Measurements from ENCODE around the gene IQSEC1.

DNA sequence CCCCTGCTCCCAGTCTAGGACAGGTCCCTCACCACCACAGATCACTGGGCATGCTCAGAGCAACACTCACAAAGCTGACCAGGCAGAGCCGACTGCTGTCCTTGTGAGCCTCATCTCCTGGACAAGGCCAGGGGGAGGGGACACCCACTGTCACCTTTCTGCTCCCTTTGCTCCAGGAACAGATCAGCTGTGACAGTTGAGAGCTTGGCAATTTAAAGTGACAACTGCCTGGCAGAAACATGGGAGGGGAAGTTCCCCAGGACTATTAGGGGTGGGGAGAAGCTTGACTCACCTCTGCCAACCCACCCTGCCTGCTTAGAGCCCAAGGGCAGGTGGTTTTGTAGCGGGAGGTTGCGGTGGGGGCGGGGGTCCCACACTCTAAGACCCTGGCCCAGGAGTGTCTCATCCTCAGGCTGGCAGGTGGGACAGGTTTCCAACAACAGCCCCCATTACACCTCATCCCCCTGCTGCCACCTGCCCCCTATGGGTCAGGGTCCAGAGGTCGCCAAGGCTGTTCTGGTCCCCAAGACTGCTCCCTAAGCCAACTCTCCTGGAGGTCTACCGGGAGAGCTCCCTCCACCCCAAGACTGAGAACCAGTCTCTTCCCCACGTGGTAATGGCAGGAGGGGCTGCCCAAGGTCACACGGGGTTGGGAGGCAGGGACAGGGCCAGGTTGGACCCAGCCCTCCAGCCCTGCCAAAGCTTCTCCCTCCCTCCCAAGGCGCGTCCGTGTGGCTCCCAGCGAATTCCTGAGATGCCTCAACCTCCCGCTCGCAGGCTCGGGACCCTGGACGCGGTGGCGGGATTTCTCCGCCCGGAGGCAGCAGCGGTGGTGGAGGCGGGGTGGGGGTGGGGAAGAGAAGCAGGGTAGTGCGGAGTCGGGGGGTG, 80.4 kb downstream of the IQSEC1 start:
- TF ChIP-seq POLR2AphosphoS5 (IDR thresholded peaks at IDR 0.05) (no peak), POLR2A (IDR thresholded peaks at IDR 0.05) (no peak)
- TF ChIP-seq, protein P1, sequence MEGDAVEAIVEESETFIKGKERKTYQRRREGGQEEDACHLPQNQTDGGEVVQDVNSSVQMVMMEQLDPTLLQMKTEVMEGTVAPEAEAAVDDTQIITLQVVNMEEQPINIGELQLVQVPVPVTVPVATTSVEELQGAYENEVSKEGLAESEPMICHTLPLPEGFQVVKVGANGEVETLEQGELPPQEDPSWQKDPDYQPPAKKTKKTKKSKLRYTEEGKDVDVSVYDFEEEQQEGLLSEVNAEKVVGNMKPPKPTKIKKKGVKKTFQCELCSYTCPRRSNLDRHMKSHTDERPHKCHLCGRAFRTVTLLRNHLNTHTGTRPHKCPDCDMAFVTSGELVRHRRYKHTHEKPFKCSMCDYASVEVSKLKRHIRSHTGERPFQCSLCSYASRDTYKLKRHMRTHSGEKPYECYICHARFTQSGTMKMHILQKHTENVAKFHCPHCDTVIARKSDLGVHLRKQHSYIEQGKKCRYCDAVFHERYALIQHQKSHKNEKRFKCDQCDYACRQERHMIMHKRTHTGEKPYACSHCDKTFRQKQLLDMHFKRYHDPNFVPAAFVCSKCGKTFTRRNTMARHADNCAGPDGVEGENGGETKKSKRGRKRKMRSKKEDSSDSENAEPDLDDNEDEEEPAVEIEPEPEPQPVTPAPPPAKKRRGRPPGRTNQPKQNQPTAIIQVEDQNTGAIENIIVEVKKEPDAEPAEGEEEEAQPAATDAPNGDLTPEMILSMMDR (IDR thresholded peaks at IDR 0.05) = no peak

All from breast epithelium (tissue), 3 donors.